HEK293 (cell line): ENCODE data around the gene STK36.

Experiments
- BCL11A ChIP-seq: fragments of 450-650 bp; formaldehyde crosslinking; IDR thresholded peaks from 2 replicates; pipeline ENCODE4 v1.5.1; 2016; ENCODE audit warnings: low read depth, missing biosample characterization, missing genetic modification characterization
- GLIS1 ChIP-seq: fragments of 450-650 bp; formaldehyde crosslinking; IDR thresholded peaks from 2 replicates; pipeline ENCODE4 v1.5.1; 2016; ENCODE audit warnings: missing biosample characterization, missing genetic modification characterization
- MZF1 ChIP-seq: fragments of 450-650 bp; formaldehyde crosslinking; IDR thresholded peaks from 2 replicates; pipeline ENCODE4 v1.5.1; 2017; ENCODE audit warnings: missing biosample characterization, missing genetic modification characterization, borderline replicate concordance
- SCRT1 ChIP-seq: fragments of 450-650 bp; formaldehyde crosslinking; IDR thresholded peaks from 2 replicates; pipeline ENCODE4 v1.5.1; 2016; ENCODE audit warnings: missing biosample characterization, missing genetic modification characterization, borderline replicate concordance
- SCRT2 ChIP-seq: fragments of 450-650 bp; formaldehyde crosslinking; IDR thresholded peaks from 2 replicates; pipeline ENCODE4 v1.5.1; 2016; ENCODE audit warnings: missing biosample characterization, missing genetic modification characterization
- WT1 ChIP-seq: fragments of 450-650 bp; formaldehyde crosslinking; IDR thresholded peaks from 2 replicates; pipeline ENCODE4 v1.5.1; 2016; ENCODE audit warnings: missing biosample characterization, missing genetic modification characterization
- ZNF138 ChIP-seq: fragments of 450-650 bp; formaldehyde crosslinking; IDR thresholded peaks from 2 replicates; pipeline ENCODE4 v1.5.1; 2016; ENCODE audit warnings: missing biosample characterization, missing genetic modification characterization, borderline replicate concordance
- ZNF140 ChIP-seq: fragments of 450-650 bp; formaldehyde crosslinking; IDR thresholded peaks from 2 replicates; pipeline ENCODE4 v1.5.1; 2016; ENCODE audit warnings: missing biosample characterization, missing genetic modification characterization
- ZNF211 ChIP-seq: fragments of 450-650 bp; formaldehyde crosslinking; IDR thresholded peaks from 2 replicates; pipeline ENCODE4 v1.5.1; 2016; ENCODE audit warnings: low read depth, missing biosample characterization, missing genetic modification characterization
- ZNF239 ChIP-seq: fragments of 450-650 bp; formaldehyde crosslinking; IDR thresholded peaks from 2 replicates; pipeline ENCODE4 v1.5.1; 2016; ENCODE audit warnings: missing biosample characterization, missing genetic modification characterization
- ZNF302 ChIP-seq: fragments of 450-650 bp; formaldehyde crosslinking; IDR thresholded peaks from 2 replicates; pipeline ENCODE4 v1.5.1; 2016; ENCODE audit warnings: missing biosample characterization, missing genetic modification characterization, low read depth
- ZNF350 ChIP-seq: fragments of 450-650 bp; formaldehyde crosslinking; IDR thresholded peaks from 2 replicates; pipeline ENCODE4 v1.5.0; 2017; ENCODE audit warnings: missing biosample characterization, mild to moderate bottlenecking, missing genetic modification characterization
- ZNF426 ChIP-seq: fragments of 450-650 bp; formaldehyde crosslinking; IDR thresholded peaks from 2 replicates; pipeline ENCODE4 v1.5.1; 2017; ENCODE audit warnings: missing biosample characterization, missing genetic modification characterization, mild to moderate bottlenecking, inconsistent platforms, moderate library complexity
- ZNF548 ChIP-seq: fragments of 450-650 bp; formaldehyde crosslinking; IDR thresholded peaks from 2 replicates; pipeline ENCODE4 v1.5.1; 2016; ENCODE audit warnings: missing biosample characterization, missing genetic modification characterization
- ZNF600 ChIP-seq: fragments of 450-650 bp; formaldehyde crosslinking; IDR thresholded peaks from 2 replicates; pipeline ENCODE4 v1.5.1; 2016; ENCODE audit warnings: missing biosample characterization, missing genetic modification characterization
- ZNF626 ChIP-seq: fragments of 450-650 bp; sonication (Bioruptor Pico); formaldehyde crosslinking; IDR thresholded peaks from 2 replicates; pipeline ENCODE4 v1.5.1; 2018; ENCODE audit warnings: missing biosample characterization, missing genetic modification characterization, inconsistent platforms
- ZNF658 ChIP-seq: fragments of 450-650 bp; formaldehyde crosslinking; IDR thresholded peaks from 2 replicates; pipeline ENCODE4; 2016; ENCODE audit warnings: missing biosample characterization, missing genetic modification characterization
- ZNF660 ChIP-seq: fragments of 450-650 bp; IDR thresholded peaks from 2 replicates; pipeline ENCODE4 v1.5.1; 2018; ENCODE audit warnings: missing biosample characterization, mild to moderate bottlenecking, missing genetic modification characterization
- ZSCAN23 ChIP-seq: fragments of 450-650 bp; formaldehyde crosslinking; IDR thresholded peaks from 2 replicates; pipeline ENCODE4 v1.5.1; 2016; ENCODE audit warnings: missing biosample characterization, missing genetic modification characterization
- TF ChIP-seq, protein P1 (sequence below): fragments of 450-650 bp; formaldehyde crosslinking; IDR thresholded peaks from 2 replicates; pipeline ENCODE4 v1.5.1; 2016; ENCODE audit warnings: missing biosample characterization, missing genetic modification characterization
- TF ChIP-seq, protein P2 (sequence below): fragments of 450-650 bp; formaldehyde crosslinking; IDR thresholded peaks from 2 replicates; pipeline ENCODE4 v1.5.1; 2017; ENCODE audit warnings: missing biosample characterization, missing genetic modification characterization
- TF ChIP-seq, protein P3 (sequence below): fragments of 450-650 bp; formaldehyde crosslinking; IDR thresholded peaks from 2 replicates; pipeline ENCODE4 v1.5.1; 2017; ENCODE audit warnings: missing biosample characterization, missing genetic modification characterization
- TF ChIP-seq, protein P4 (sequence below): fragments of 450-650 bp; formaldehyde crosslinking; IDR thresholded peaks from 2 replicates; pipeline ENCODE4 v1.5.1; 2016; ENCODE audit warnings: missing biosample characterization, missing genetic modification characterization
- TF ChIP-seq, protein P5 (sequence below): fragments of 450-650 bp; formaldehyde crosslinking; IDR thresholded peaks from 2 replicates; pipeline ENCODE4; 2016; ENCODE audit warnings: missing biosample characterization, missing genetic modification characterization
- TF ChIP-seq, protein P6 (sequence below): fragments of 450-650 bp; formaldehyde crosslinking; IDR thresholded peaks from 2 replicates; pipeline ENCODE4 v1.5.0; 2017; ENCODE audit warnings: missing biosample characterization, missing genetic modification characterization, borderline replicate concordance
- TF ChIP-seq, protein P7 (sequence below): fragments of 450-650 bp; formaldehyde crosslinking; IDR thresholded peaks from 2 replicates; pipeline ENCODE4 v1.5.1; 2016; ENCODE audit warnings: missing biosample characterization, missing genetic modification characterization
- TF ChIP-seq, protein P8 (sequence below): fragments of 450-650 bp; formaldehyde crosslinking; IDR thresholded peaks from 2 replicates; pipeline ENCODE4 v1.5.1; 2016; ENCODE audit warnings: missing biosample characterization, missing genetic modification characterization

STK36 gene

DNA sequence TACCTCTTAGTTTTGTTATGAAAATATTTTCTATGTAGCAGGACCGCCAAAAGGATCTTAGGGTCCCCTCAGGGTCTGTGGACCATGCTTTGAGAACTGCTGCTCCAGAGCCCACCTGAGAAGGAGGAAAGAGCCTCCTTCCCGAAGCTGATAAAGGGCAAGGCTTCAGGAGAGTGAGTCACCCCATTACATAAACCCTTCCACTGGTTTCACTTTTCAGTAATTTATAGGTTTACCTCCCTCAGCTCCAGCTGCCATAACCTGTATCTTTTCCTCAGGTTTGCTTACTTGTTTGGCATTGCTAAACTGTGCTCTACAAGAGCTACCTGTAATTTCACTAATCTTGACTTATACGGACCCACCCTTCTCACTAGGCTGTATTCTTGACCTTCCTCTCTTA lies 45.4 kb downstream of the STK36 start (continued):
- TF ChIP-seq, protein P1, sequence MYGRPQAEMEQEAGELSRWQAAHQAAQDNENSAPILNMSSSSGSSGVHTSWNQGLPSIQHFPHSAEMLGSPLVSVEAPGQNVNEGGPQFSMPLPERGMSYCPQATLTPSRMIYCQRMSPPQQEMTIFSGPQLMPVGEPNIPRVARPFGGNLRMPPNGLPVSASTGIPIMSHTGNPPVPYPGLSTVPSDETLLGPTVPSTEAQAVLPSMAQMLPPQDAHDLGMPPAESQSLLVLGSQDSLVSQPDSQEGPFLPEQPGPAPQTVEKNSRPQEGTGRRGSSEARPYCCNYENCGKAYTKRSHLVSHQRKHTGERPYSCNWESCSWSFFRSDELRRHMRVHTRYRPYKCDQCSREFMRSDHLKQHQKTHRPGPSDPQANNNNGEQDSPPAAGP: peak; percentile 40; the same call in 1 of the 2 replicates
- TF ChIP-seq ZNF302 (tag by site-specific recombination) (no peak), ZNF600 (tag by site-specific recombination) (peak; percentile 72), ZNF350 (tag by site-specific recombination) (no peak), ZSCAN23 (no peak), ZNF548 (no peak), ZNF658 (tag by site-specific recombination) (no peak), MZF1 (tag by site-specific recombination) (no peak), SCRT2 (tag by site-specific recombination) (0 out of 2 replicates have a peak, but pooled peaks have one; percentile 30), ZNF660 (tag by site-specific recombination) (0 out of 2 replicates have a peak, but pooled peaks have one; percentile 16), WT1 (tag by site-specific recombination) (peak; percentile 56), ZNF140 (tag by site-specific recombination) (no peak), GLIS1 (peak; percentile 81), ZNF138 (tag by site-specific recombination) (no peak), ZNF211 (tag by site-specific recombination) (no peak), ZNF426 (tag by site-specific recombination) (no peak), ZNF239 (no peak), SCRT1 (no peak; the same call in 1 of the 2 replicates), ZNF626 (no peak), BCL11A (no peak)
- TF ChIP-seq, protein P2, sequence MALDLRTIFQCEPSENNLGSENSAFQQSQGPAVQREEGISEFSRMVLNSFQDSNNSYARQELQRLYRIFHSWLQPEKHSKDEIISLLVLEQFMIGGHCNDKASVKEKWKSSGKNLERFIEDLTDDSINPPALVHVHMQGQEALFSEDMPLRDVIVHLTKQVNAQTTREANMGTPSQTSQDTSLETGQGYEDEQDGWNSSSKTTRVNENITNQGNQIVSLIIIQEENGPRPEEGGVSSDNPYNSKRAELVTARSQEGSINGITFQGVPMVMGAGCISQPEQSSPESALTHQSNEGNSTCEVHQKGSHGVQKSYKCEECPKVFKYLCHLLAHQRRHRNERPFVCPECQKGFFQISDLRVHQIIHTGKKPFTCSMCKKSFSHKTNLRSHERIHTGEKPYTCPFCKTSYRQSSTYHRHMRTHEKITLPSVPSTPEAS: no peak
- TF ChIP-seq, protein P3, sequence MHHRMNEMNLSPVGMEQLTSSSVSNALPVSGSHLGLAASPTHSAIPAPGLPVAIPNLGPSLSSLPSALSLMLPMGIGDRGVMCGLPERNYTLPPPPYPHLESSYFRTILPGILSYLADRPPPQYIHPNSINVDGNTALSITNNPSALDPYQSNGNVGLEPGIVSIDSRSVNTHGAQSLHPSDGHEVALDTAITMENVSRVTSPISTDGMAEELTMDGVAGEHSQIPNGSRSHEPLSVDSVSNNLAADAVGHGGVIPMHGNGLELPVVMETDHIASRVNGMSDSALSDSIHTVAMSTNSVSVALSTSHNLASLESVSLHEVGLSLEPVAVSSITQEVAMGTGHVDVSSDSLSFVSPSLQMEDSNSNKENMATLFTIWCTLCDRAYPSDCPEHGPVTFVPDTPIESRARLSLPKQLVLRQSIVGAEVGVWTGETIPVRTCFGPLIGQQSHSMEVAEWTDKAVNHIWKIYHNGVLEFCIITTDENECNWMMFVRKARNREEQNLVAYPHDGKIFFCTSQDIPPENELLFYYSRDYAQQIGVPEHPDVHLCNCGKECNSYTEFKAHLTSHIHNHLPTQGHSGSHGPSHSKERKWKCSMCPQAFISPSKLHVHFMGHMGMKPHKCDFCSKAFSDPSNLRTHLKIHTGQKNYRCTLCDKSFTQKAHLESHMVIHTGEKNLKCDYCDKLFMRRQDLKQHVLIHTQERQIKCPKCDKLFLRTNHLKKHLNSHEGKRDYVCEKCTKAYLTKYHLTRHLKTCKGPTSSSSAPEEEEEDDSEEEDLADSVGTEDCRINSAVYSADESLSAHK (tag by site-specific recombination): no peak
- TF ChIP-seq, protein P4, sequence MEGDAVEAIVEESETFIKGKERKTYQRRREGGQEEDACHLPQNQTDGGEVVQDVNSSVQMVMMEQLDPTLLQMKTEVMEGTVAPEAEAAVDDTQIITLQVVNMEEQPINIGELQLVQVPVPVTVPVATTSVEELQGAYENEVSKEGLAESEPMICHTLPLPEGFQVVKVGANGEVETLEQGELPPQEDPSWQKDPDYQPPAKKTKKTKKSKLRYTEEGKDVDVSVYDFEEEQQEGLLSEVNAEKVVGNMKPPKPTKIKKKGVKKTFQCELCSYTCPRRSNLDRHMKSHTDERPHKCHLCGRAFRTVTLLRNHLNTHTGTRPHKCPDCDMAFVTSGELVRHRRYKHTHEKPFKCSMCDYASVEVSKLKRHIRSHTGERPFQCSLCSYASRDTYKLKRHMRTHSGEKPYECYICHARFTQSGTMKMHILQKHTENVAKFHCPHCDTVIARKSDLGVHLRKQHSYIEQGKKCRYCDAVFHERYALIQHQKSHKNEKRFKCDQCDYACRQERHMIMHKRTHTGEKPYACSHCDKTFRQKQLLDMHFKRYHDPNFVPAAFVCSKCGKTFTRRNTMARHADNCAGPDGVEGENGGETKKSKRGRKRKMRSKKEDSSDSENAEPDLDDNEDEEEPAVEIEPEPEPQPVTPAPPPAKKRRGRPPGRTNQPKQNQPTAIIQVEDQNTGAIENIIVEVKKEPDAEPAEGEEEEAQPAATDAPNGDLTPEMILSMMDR (tag by site-specific recombination): no peak
- TF ChIP-seq, protein P5, sequence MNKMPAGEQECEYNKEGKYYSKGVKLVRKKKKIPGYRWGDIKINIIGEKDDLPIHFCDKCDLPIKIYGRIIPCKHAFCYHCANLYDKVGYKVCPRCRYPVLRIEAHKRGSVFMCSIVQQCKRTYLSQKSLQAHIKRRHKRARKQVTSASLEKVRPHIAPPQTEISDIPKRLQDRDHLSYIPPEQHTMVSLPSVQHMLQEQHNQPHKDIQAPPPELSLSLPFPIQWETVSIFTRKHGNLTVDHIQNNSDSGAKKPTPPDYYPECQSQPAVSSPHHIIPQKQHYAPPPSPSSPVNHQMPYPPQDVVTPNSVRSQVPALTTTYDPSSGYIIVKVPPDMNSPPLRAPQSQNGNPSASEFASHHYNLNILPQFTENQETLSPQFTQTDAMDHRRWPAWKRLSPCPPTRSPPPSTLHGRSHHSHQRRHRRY (tag by site-specific recombination): no peak
- TF ChIP-seq, protein P6, sequence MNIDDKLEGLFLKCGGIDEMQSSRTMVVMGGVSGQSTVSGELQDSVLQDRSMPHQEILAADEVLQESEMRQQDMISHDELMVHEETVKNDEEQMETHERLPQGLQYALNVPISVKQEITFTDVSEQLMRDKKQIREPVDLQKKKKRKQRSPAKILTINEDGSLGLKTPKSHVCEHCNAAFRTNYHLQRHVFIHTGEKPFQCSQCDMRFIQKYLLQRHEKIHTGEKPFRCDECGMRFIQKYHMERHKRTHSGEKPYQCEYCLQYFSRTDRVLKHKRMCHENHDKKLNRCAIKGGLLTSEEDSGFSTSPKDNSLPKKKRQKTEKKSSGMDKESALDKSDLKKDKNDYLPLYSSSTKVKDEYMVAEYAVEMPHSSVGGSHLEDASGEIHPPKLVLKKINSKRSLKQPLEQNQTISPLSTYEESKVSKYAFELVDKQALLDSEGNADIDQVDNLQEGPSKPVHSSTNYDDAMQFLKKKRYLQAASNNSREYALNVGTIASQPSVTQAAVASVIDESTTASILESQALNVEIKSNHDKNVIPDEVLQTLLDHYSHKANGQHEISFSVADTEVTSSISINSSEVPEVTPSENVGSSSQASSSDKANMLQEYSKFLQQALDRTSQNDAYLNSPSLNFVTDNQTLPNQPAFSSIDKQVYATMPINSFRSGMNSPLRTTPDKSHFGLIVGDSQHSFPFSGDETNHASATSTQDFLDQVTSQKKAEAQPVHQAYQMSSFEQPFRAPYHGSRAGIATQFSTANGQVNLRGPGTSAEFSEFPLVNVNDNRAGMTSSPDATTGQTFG: no peak
- TF ChIP-seq, protein P7, sequence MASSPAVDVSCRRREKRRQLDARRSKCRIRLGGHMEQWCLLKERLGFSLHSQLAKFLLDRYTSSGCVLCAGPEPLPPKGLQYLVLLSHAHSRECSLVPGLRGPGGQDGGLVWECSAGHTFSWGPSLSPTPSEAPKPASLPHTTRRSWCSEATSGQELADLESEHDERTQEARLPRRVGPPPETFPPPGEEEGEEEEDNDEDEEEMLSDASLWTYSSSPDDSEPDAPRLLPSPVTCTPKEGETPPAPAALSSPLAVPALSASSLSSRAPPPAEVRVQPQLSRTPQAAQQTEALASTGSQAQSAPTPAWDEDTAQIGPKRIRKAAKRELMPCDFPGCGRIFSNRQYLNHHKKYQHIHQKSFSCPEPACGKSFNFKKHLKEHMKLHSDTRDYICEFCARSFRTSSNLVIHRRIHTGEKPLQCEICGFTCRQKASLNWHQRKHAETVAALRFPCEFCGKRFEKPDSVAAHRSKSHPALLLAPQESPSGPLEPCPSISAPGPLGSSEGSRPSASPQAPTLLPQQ (tag by site-specific recombination): no peak
- TF ChIP-seq, protein P8, sequence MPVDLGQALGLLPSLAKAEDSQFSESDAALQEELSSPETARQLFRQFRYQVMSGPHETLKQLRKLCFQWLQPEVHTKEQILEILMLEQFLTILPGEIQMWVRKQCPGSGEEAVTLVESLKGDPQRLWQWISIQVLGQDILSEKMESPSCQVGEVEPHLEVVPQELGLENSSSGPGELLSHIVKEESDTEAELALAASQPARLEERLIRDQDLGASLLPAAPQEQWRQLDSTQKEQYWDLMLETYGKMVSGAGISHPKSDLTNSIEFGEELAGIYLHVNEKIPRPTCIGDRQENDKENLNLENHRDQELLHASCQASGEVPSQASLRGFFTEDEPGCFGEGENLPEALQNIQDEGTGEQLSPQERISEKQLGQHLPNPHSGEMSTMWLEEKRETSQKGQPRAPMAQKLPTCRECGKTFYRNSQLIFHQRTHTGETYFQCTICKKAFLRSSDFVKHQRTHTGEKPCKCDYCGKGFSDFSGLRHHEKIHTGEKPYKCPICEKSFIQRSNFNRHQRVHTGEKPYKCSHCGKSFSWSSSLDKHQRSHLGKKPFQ (tag by site-specific recombination): no peak
